ENCODE data around the gene PCDHB9. TPM values are rescaled to one million over a fixed set of nuclear protein-coding genes. Genes with fewer than 3 reads are reported as not detected.

PCDHB9 gene
- total RNA-seq, 1 donor from 2014 or later: 3.0 TPM

- no peak for TF ChIP-seq CTCF (IDR thresholded peaks at IDR 0.05)
- no peak for ATAC-seq
- intact Hi-C loops (cut with DNase I): no loop called here
- DNase-seq: no peak
- Histone ChIP-seq H3K9me3 (peaks cover 91% of the 10 kb centered on the region), H3K36me3 (no peaks in the 10 kb centered on the region), H3K4me3 (no peak overlapping the region), H3K27ac (no peak overlapping the region), H3K27me3 (ENCODE audit: low read depth) (no peaks in the 10 kb centered on the region), H3K4me1 (no peaks in the 10 kb centered on the region)
These were observed 49.8 kb downstream of the PCDHB9 start for GRCh38 chr5:141236516-141237313.

Other genes with a start within 250 kb of the PCDHB9 start
- gene PCDHAC2, start 220.7 kb upstream of the PCDHB9 start, total RNA-seq: 5.8 TPM
- 0.15 TPM for gene PCDHB1, start 135.8 kb upstream of the PCDHB9 start, total RNA-seq
- 5.6 TPM for gene PCDHB2, start 92.5 kb upstream of the PCDHB9 start, total RNA-seq
- gene PCDHB3, start 86.7 kb upstream of the PCDHB9 start, total RNA-seq: 1.5 TPM
- 2.2 TPM for gene PCDHB4, start 65.3 kb upstream of the PCDHB9 start, total RNA-seq
- 1.8 TPM for gene PCDHB5, start 52.0 kb upstream of the PCDHB9 start, total RNA-seq
- gene PCDHB6, start 37.1 kb upstream of the PCDHB9 start, total RNA-seq: 0.41 TPM
- 1.9 TPM for gene PCDHB7, start 14.5 kb upstream of the PCDHB9 start, total RNA-seq
- gene PCDHB8, start 9.4 kb upstream of the PCDHB9 start, total RNA-seq: 2.6 TPM
- gene PCDHB16, start 4.8 kb upstream of the PCDHB9 start, total RNA-seq: 2.6 TPM
- gene PCDHB10, start 5.2 kb downstream of the PCDHB9 start, total RNA-seq: 2.0 TPM
- gene PCDHB11, start 12.5 kb downstream of the PCDHB9 start, total RNA-seq: 2.7 TPM
- gene PCDHB12, start 21.6 kb downstream of the PCDHB9 start, total RNA-seq: 1.7 TPM
- 2.9 TPM for gene PCDHB13, start 26.8 kb downstream of the PCDHB9 start, total RNA-seq
- 2.1 TPM for gene PCDHB14, start 36.2 kb downstream of the PCDHB9 start, total RNA-seq
- 2.8 TPM for gene PCDHB15, start 58.2 kb downstream of the PCDHB9 start, total RNA-seq
- 0.71 TPM for gene SLC25A2, start 116.9 kb downstream of the PCDHB9 start, total RNA-seq
- 65.0 TPM for gene TAF7, start 133.6 kb downstream of the PCDHB9 start, total RNA-seq
- 0.53 TPM for gene PCDHGA1, start 143.4 kb downstream of the PCDHB9 start, total RNA-seq
- 2.7 TPM for gene PCDHGA2, start 151.6 kb downstream of the PCDHB9 start, total RNA-seq
- 1.8 TPM for gene PCDHGA3, start 156.7 kb downstream of the PCDHB9 start, total RNA-seq
- gene PCDHGB1, start 162.9 kb downstream of the PCDHB9 start, total RNA-seq: 1.8 TPM
- gene PCDHGA4, start 167.9 kb downstream of the PCDHB9 start, total RNA-seq: 3.1 TPM
- gene PCDHGB2, start 172.8 kb downstream of the PCDHB9 start, total RNA-seq: 3.7 TPM
- gene PCDHGA5, start 177.0 kb downstream of the PCDHB9 start, total RNA-seq: 2.8 TPM
- 2.2 TPM for gene PCDHGB3, start 183.1 kb downstream of the PCDHB9 start, total RNA-seq
- gene PCDHGA6, start 186.7 kb downstream of the PCDHB9 start, total RNA-seq: 3.2 TPM
- 1.9 TPM for gene PCDHGA7, start 195.6 kb downstream of the PCDHB9 start, total RNA-seq
- 5.3 TPM for gene PCDHGB4, start 200.5 kb downstream of the PCDHB9 start, total RNA-seq
- gene PCDHGA8, start 205.5 kb downstream of the PCDHB9 start, total RNA-seq: 1.5 TPM
- gene PCDHGB5, start 210.8 kb downstream of the PCDHB9 start, total RNA-seq: 9.1 TPM
- gene PCDHGA9, start 215.6 kb downstream of the PCDHB9 start, total RNA-seq: 4.8 TPM
- gene PCDHGB6, start 220.9 kb downstream of the PCDHB9 start, total RNA-seq: 7.7 TPM
- 5.4 TPM for gene PCDHGA10, start 225.8 kb downstream of the PCDHB9 start, total RNA-seq
- 15.9 TPM for gene PCDHGB7, start 230.5 kb downstream of the PCDHB9 start, total RNA-seq
- 3.2 TPM for gene PCDHGA11, start 233.9 kb downstream of the PCDHB9 start, total RNA-seq
- 5.9 TPM for gene PCDHGA12, start 243.3 kb downstream of the PCDHB9 start, total RNA-seq